Nasal cavity respiratory epithelium epithelial cell of viscerocranial mucosa (primary cell): ENCODE measurements around the gene MRPL47. TPM values are rescaled to one million over a fixed set of nuclear protein-coding genes. Genes with fewer than 3 reads are reported as not detected.

Experiments used
- total RNA-seq: library from RNA; depleted of rRNA; stranded (reverse); fragments of >200 nt; gene quantifications from 2 replicates; pipeline ENCODE4 v1.2.3, GENCODE V29; 2014

The MRPL47 gene
- total RNA-seq, result 30.5 and 54.3 TPM in 2 replicates

DNA sequence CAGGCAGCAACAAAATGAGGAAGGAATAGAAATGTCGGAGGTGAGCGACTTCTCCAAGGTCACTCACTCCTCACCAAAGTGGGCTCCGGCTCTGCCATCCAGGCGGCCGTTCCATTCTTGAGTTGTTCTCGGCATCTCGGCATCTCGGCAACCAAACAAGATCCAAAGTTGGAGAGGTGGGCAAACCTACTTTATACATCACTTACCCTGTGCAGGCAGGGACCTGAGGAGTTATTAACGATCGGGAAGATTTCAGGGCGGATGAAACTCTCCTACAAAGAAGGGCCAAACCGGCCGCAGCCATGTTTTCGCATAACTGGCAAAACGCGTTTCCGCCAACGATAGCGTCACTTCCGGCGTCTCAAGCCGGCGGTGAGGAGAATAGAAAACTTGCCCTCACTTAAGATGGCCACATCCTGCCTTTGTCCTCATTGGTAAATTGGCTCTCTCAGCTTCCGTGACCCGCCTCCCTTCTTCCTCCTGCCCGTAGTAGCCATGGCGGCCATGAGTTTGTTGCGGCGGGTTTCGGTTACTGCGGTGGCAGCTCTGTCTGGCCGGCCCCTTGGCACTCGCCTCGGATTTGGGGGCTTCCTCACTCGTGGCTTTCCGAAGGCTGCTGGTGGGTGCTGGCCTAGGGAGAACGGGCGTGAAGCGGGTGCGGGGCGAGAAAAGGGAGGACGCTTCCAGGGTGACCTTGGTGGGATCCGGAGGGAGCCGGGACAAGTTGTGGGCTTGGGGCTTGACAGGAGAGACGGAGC lies at the start of gene MRPL47, which contains the start of gene NDUFB5:
Gene MRPL47, minus strand, starts transcription at position 318 of the 758 bp plus-strand sequence. Its CDS starts 14 bp downstream, at position 304.
Gene NDUFB5, plus strand, starts transcription at position 474 of the 758 bp plus-strand sequence. Its CDS starts 22 bp downstream, at position 496.

GRCh38 chr3:179652447-179653095 lies 48.1 kb upstream of the MRPL47 start, which contains the start of gene USP13:
Gene USP13, plus strand, starts transcription at chr3:179653040. Its CDS starts 186 bp downstream, at chr3:179653226.

DNA sequence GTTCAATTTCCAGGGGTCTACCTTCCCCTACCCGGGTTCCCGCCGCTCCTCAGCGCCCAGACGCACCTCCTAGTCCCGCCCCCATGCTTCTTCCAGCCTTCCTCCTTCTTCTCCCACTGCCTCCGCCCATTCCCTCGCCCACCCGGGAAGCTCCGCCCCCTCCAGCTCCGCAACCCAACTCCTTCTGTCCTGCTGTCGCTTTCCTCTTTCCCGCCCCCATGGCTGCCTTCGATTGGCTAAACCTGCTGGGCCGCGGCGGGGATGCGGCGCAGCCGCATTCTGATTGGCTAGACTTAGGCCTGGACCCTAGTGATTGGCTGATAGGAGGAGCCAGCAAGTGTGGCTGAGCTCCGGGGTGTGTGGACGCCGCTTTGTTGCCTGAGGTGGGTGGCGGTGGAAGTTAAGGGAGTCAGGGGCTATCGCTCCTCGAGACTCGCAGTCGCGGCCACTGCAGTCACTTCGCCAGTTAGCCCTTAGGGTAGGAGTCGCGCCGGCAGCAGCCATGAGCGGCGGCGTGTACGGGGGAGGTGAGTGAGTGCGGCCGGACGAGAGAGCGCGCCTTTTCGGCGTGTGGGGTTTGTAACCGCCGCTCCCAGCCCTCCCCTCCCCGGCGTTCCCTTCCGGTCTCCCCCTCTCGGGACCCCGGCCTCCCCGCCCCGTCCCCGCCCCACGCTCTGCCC lies 41.7 kb downstream of the MRPL47 start, which contains the start of gene ACTL6A:
Gene ACTL6A, plus strand, starts transcription at position 336 of the 680 bp plus-strand sequence. Its CDS starts 167 bp downstream, at position 503.

Other genes starting within 250 kb of the MRPL47 start
- 19.9 and 20.8 TPM in 2 replicates for gene GNB4, start 153.2 kb downstream of the MRPL47 start, total RNA-seq
- 81.7 and 139 TPM in 2 replicates for gene ACTL6A, start 41.7 kb downstream of the MRPL47 start, total RNA-seq
- gene NDUFB5, start 156 bp upstream of the MRPL47 start, total RNA-seq, result 91.3 and 116 TPM in 2 replicates
- 2.1 and 4.1 TPM in 2 replicates for gene USP13, start 48.4 kb upstream of the MRPL47 start, total RNA-seq